ENCODE data around the gene RGP1.
A peak's percentile ranks its signal among the peaks of the same experiment; 100 is the strongest.

RGP1 gene

DNA sequence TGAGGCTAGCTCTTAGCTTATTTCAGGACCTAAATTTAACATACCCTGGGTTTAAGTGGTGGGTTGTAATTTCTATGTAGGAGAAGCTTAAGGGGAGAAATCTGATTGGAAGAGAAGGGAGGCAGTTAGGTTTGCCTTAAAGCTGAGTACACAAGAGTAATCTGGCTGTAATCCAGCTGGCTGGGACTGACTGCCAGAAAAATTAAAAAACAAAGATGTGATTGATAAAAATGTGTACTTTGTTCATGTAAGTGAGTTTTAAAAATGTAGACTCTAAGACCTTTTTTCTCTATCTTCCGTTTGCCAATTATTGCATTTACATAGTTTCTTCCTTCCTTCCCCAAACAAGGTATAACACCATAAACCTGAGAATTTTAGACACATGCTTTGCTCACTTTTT, 22.4 kb downstream of the RGP1 start:
- no peak for DNase-seq

DNA sequence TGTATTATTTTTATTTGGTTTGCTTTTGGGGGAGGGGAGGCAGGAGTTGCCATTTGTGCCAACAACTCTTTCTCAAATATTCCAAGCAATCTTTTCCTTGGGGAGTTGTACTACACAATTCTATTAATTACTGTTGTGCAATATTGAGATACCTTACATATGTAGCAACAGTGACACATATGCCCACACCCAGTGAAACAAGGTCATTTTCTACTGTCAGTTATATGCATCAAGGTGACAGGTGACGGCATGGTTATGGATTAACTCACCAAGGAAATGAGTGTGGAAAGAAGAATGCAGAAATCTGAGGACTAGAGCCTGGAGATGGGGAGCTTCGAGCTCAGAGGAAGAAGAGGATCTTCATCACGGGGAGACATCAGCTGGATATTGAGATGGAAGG, 22.9 kb downstream of the RGP1 start:
- DNase-seq: no peak

DNA sequence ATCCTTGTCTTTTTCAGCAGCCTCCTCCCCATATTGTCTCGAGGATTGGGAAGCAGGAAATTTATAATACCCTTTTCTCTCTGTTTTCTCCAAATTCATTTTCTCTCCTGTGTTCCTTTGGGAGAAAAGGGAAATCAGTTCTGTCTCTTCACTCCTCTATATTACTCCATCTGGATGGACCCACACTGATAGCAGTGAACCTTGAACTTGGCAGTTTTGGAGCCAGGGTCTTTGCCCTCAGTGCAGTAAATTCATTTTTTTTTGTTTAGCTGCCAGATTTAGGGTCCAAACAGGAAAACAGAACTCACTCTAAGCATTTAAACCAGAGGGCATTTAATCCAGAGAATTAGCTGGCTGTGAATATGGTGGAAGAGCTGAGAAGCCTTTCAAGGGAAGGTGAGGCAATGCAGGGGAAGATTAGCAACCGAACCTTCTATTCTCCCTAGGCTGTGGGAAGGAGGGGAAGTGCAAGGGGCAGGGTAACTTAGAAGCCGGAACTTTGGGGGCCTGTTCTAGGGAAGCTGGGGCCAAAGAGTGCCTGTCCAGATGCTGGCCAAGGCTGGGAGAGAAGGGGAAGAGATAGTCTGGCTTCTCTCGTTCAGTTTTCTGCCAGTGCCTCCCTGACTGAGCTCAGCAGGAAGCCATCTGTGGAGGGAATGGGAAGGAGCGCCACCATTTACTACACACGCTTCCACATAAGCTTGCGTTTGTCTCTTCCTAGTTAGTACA, 26.0 kb downstream of the RGP1 start:
- no peak for DNase-seq

DNA sequence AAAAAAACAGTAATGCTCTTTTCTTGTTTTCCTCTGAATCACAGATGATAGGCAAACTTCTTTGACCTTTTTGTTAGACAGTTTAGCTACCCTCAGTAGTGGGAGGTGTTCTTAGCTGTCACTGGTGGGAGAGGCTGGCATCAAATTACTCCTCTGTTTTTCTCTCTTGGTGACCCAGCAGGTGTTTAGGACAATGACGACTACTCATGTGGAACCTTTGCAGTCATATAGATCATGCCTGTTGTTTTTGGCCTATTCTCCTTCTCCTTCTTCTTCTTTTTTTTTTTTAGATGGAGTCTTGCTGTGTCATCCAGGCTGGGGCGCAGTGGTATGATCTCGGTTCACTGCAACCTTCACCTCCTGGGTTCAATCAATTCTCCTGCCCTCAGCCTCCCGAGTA, 26.9 kb downstream of the RGP1 start:
- no peak for DNase-seq

DNA sequence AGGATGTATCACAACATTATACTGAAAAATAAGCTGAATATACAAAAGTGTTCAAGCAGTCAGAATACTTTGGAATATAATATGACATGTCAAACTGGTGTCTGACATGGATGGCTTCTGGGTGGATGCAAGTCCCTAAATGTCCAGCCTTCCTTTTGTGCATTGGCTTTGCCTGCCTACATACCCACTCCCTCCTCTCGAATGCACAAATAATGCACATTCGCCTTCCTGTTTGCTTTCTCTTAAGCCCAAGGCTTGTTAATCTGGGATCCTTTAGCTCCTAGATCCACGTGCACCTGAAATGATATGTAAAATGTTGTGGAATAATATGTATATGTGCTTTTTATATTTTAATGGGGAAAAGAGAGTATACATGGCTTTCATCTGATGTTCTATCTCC, 29.4 kb downstream of the RGP1 start:
- DNase-seq: no peak

DNA sequence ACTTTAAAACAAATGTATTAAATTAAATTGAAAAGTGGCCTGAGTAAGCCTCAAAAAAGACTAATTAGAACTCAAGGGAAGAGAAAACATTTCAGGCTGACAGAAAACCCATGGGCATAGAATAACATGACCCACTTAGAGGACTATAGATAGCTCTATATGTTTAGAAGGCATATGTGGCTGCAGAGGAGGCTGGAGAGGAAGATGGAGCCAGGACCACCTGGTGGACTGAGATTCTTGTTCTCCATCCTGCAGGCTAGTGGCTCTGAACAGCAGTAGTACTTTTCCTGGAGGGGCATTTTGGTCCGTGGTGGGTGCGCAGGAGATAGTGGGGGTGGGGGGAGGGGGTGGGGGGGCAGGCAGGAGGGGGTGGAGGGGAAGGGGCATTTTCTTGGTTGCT, 32.0 kb downstream of the RGP1 start:
- no peak for DNase-seq

DNA sequence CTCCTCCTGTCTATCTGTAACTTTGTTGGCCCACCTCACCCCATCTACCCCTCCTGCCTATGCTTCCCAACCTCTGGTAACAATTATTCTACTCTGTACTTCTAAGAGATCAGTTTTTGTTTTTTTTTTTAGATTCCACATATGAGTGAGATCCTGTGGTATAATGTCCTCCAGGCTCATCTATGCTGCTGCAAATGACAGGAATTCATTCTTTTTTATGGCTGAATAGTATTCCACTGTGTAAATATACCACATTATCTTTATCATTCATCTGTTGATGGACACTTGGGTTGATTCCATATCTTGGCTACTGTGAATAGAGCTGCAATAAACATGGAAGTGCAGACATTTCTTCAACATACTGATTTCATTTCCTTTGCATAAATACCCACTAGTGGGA, 34.3 kb downstream of the RGP1 start:
- no peak for DNase-seq

DNA sequence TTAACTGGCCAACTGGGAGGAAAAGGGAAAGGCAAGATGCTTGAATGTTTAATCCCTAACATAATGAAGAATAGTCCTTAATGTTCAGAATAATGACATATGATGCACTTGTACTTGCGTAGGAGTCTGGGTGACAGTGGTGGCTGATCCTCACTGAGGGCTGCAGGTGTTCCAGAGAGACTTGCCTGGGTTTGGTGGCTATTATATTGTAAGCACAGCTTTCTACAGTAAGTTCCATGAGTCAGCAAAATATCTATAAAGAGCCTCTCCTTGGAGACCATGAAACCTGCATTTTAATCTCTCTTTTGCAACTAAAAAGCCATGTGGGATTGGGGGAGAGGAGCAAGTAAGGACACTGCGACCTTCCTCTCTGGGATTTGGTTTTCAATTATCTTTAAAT, 40.5 kb downstream of the RGP1 start:
- no peak for DNase-seq

DNA sequence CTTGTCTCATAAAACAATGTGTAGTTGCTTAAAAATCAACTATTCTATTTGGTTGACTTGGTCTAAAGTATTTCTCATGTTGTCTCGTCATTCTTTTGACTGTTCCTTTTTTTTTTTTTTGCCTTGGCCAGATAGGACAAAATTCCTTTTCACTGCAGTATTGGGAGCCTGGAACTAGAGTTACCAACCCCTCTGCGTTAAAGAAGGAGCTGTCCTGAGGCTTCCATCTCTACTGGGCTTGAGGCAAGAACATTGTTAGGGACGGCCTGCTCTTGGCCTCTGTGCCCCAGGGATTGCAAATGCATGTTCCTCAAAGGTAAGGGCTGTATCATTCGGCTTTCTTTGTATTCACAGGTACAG, 40.9 kb downstream of the RGP1 start:
- no peak for DNase-seq

DNA sequence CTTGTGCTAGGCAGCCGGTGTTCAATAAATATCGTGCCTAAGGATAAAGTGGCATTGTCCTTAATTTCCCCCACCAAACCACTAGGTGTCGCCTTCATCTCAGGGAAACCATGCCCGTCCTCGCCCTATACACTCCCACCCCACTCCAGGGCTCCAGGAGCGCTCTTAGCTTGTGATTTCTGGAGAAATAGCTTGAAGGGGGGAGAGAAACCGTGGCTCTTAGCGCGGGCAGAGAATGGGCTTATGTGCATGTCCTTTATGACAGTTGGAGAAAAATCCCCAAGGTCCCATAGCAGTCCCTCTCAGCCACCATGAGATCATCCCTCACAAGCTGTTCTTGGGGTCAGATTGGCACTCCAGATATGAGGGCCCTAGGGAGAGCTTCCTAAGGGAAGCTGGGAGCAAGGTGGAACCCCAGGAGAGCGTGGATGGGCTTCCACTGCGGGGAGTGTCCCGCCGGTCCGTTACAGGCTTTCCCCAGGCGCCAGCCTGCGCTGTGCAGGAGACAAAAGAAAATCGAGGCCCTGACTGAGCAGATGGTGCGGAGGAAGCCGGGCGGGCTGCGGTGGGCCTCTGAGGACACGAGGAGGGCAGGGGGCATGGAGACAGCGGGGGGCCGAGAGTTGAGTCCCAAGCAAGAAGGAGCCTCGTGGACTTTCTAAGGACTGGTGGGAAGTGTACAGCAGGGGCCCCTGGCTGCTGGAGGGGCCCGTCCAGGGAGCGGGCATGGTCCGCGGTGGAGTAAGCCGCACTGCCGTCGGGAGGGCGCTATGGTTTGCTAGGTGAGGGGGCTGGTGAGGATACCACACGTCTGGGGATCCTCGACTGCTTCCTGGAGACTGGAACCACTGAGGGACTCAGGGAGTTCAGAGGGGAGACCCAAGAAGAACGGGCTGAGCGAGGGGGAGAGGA, 41.6 kb downstream of the RGP1 start:
- DNase-seq: peak; percentile 77

DNA sequence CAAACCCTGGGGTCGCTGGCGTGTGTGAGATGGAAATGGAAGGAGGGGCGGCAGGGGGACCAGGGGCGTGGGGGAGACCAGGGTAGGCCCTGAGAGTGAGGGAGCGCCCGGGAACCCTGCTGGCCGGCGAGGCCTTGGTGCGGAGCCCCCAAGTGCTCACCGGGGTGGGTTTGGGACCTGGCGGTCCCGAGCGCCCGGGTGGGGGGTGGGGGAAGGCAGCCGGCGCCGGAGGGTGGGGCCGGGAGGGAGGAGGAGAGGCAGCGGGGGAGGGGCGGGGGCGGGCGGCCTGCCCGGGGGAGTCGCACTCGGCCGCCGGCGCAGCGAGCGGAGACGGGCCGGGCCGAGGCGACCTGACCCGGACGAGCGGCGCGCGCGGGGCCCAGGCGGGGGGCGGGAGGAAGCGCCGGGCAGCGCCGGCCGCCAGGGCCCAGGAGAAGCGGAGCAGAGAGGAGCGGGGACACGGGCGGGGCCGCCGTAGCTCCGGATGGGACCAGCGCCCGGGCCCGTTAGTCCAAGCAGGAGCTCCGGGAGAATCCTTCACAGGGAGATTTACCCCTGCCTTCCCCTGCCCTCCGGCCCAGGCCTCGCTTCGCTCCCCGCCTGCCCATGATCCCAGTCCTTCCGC, 42.3 kb downstream of the RGP1 start, which contains the start of gene NPR2:
TSS of gene NPR2 (plus strand) at position 295 of the 625 bp plus-strand sequence. CDS start 818 bp downstream, outside the sequence.
- DNase-seq: peak; percentile 70

DNA sequence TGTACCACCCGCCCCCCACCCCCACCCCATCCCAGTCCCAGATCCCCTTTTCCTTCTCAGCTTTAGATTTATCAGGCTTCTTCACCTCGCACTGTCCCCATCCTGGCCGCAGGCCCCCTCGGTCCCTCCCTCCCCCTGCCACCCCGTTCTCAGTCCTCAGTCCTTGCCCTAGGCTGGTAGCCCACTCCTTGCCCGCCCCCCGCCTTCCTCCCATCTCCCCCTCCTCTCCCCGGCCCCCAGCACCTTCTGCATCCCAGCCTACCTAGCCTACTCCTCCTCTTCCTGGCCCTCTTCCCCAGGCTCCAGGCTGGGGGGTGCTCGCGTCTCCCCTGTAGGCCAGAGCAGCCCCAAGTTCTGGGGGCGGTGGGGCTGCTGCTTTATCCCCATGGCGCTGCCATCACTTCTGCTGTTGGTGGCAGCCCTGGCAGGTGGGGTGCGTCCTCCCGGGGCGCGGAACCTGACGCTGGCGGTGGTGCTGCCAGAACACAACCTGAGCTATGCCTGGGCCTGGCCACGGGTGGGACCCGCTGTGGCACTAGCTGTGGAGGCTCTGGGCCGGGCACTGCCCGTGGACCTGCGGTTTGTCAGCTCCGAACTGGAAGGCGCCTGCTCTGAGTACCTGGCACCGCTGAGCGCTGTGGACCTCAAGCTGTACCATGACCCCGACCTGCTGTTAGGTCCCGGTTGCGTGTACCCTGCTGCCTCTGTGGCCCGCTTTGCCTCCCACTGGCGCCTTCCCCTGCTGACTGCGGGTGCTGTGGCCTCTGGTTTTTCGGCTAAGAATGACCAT, 43.1 kb downstream of the RGP1 start:
- DNase-seq: no peak

DNA sequence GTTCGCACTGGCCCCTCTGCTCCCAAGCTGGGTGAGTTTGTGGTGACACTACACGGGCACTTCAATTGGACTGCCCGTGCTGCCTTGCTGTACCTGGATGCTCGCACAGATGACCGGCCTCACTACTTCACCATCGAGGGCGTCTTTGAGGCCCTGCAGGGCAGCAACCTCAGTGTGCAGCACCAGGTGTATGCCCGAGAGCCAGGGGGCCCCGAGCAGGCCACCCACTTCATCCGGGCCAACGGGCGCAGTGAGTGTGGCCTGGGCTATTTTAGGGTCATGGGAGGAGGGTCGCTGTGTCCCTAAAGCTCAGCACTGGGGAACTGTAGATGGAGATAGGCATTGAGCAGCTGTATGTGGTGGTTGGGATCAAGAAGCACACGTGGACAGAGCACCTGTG, 43.7 kb downstream of the RGP1 start:
- no peak for DNase-seq

DNA sequence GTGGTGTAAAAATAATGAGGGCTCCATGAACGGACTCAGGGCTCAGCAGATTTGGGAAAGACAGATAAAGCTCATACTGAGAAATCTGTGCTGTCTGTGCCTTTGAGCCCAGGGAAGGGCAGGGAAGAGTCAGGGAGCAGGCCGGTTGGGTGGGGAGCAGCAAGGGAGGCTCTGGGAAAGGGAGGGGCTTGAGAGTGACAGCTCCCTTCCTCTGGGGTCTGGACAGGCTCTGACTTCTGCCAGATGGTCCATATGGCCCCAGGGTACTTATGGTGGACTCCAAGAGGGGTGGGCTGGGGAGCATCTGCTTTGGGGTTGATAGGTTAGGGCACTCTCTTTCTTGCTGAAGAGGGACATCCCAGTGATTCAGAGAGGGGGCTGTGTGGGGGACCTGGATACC, 44.4 kb downstream of the RGP1 start:
- DNase-seq: no peak

DNA sequence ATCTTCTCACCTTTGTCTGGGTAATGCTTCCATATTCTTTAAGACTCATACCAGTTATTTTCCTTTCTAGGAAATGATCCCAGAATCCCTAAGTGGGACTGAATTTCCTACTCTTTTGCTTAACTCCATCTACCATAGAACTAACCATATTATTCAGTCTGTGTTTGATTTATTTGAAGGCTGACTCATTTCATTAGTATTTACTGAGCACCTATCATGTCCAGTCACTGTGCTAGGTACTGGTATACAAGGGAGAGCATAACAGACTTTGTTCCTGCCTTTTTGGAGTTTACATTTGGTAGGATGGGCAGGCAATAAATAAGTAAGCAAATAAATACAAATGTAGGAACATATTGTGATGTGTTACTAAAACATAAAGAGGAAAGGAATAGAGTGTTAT, 46.6 kb downstream of the RGP1 start:
- no peak for DNase-seq

DNA sequence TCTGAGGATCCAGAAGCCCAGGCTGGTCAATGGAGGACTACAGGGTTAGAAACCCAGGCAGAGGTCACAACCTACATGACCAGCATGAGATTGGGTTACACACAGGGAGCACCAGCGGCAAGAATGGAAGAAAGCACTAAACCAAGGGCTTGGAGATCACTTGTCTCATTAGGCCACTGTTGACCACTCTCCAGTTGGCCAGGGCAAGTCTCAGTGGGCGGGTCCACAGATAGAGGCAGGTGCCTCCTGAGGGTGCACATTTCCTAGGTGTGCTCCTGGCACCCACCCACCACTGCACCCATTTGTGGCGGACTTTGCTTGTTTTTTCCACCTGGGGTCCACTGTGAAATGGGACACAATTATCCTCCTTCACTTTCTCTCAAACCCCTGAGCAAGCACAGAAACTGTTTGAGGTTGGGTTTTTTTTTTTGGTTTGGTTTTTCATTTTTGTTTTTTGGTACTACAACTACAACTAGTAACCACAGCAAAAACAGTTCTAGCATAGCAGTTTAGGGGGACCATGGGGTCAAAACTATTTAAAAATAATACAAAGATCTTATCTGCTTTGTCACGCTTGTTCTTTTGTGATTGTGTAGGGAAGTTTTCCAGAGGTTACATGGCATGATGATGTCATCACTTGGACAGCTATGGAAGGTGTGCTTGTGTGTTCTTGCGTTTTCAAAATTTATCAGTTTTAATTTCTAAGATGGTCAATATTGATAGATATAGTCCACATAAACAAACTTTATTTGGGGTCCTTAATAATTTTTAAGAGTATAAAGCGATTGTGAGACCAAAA, 48.4 kb downstream of the RGP1 start:
- DNase-seq: no peak

DNA sequence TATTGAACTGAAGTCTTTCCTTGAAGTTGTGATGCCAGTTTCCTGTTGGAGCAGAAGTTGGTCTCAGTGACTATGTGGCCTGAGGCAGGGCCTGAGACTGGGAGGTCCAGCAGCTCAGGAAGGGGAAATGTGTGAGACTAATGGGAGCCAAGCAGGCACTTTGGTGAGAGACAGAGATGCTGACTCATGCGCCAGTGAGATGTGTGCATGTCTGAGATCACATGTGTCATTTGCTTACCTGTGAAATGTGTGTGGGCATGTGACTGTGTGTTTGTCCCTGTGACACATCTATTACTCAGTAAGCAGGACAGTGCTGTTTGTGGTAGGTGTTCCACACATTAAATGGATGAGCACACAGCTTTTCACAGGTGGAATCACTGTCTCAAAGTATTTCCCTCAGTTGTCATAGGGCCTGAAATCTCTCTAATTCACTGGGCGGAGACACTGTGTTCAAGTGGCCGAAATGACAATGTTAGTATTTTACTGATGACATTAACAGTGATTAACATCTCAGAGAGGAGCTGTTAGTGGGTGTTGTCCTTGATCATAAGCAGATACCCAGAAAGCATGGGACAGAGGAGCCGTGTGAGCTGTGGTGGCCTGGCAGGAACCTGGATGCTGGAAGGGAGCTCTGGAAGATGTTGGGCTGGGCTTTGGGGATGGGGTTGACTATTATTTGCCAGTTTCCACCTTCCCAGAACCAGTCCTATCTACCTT, 49.7 kb downstream of the RGP1 start:
- DNase-seq: no peak

DNA sequence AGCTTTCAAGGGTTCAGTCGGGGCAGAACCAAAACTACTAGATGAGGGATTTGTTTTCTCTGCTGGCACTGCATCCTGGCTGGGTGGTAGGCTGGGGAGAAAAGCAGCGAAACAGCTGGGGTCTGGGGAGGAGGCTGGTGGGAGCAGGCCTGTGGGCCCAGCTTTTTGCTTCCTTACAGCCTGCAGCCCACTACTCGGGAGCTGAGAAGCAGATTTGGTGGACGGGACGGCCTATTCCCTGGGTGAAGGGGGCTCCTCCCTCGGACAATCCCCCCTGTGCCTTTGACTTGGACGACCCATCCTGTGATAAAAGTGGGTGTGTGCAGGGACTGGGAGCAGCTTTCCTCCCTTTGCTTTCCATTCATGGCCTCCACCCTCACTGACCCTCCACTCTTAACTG, 51.4 kb downstream of the RGP1 start:
- DNase-seq: no peak

DNA sequence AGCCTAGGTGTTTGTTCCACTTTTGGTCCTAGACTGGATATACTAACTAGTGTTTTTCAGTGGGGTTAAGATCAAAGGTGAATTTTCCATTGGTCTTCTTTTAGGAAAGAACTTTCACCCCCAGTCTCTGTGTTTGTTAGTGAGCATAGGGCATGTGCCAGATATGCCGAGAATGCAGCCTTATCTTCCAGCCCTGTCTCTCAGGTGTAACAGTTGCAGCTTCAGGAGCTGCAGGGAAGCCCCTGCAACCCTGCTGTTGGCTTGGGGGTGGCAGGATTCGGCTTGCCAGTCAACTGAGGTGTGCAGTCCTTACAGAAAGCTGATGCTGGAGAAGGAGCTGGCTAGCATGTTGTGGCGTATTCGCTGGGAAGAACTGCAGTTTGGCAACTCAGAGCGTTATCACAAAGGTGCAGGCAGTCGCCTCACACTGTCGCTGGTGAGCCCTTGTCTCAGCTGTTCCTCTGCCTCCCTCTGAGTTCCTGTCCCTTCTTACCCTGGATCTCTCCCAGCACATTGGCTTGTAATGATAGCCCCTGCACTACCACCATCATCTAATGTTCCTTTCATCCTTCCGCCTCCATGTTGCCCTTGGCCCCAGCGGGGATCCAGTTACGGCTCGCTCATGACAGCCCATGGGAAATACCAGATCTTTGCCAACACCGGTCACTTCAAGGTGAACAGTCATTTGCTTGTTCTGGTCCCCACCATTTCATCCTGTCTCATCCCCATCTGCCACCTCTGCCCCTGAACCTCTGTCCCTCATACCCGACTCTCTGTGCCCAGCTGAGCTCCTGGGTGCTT, 52.4 kb downstream of the RGP1 start:
- DNase-seq: no peak

DNA sequence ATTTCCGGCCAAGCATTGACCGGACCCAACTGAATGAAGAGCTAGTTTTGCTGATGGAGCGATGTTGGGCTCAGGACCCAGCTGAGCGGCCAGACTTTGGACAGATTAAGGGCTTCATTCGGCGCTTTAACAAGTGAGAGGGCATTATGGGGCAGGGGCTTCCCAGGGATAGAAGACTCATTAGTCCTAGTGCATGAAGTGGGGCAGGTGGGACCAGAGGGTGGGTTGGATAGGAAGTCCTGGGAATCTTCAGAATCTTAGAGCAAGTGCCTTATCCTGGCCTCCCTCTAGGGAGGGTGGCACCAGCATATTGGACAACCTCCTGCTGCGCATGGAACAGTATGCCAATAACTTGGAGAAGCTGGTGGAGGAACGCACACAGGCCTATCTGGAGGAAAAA, 57.0 kb downstream of the RGP1 start:
- no peak for DNase-seq

Measured in right kidney (tissue), 1 donor.